HepG2 (cell line): ENCODE measurements around the gene HNRNPF. TPM values are rescaled to one million over a fixed set of nuclear protein-coding genes. Genes with fewer than 3 reads are reported as not detected.

Source experiments
- ADNP ChIP-seq: sonication (generic); formaldehyde crosslinking; IDR thresholded peaks from 2 replicates; pipeline ENCODE4 v1.4.0; 2020; ENCODE audit warnings: missing genetic modification reagents
- ARID2 ChIP-seq: sonication (generic); formaldehyde crosslinking; IDR thresholded peaks from 2 replicates; pipeline ENCODE4 v1.8.1; 2022; ENCODE audit warnings: mild to moderate bottlenecking, missing genetic modification reagents, borderline replicate concordance
- ATF7-NPFF ChIP-seq: sonication (generic); formaldehyde crosslinking; IDR thresholded peaks from 2 replicates; pipeline ENCODE4 v1.8.1; 2023; ENCODE audit warnings: mild to moderate bottlenecking, low read depth, missing genetic modification reagents, moderate library complexity
- EHMT2 ChIP-seq: fragments of 200-600 bp; sonication (generic); IDR thresholded peaks from 2 replicates; pipeline ENCODE4 v1.7.0; 2017; ENCODE audit warnings: antibody characterized with exemption, low read depth, low read length, borderline replicate concordance
- SRSF4 ChIP-seq: fragments of 200-400 bp; formaldehyde crosslinking; IDR thresholded peaks from one replicate; pipeline ENCODE4 v1.6.1; 2018; ENCODE audit warnings: mild to moderate bottlenecking, low read depth, low read length, moderate library complexity; ENCODE audit not compliant: poor library complexity, severe bottlenecking
- YY1 ChIP-seq: IDR thresholded peaks from 2 replicates; pipeline ENCODE4 v1.6.1; 2011; ENCODE audit warnings: low read length, low read depth, moderate library complexity, mild to moderate bottlenecking; ENCODE audit not compliant: insufficient read depth, insufficient replicate concordance
- ZMYM2 ChIP-seq: sonication (generic); formaldehyde crosslinking; IDR thresholded peaks from 2 replicates; pipeline ENCODE4 v1.8.0; 2022; ENCODE audit warnings: mild to moderate bottlenecking, missing genetic modification reagents
- ZNF563 ChIP-seq: sonication (generic); formaldehyde crosslinking; IDR thresholded peaks from 2 replicates; pipeline ENCODE4 v1.8.0; 2022; ENCODE audit warnings: mild to moderate bottlenecking, moderate library complexity, missing genetic modification reagents
- ZNF781 ChIP-seq: sonication (generic); formaldehyde crosslinking; IDR thresholded peaks from 2 replicates; pipeline ENCODE4 v1.5.1; 2020; ENCODE audit warnings: borderline replicate concordance, mild to moderate bottlenecking, missing genetic modification reagents; ENCODE audit errors: not compliant biosample characterization
- polyA plus RNA-seq, 8 experiments: library from polyadenylated mRNA; depleted of rRNA in 3 of 8; stranded (reverse) in 7 of 8; unstranded in 1 of 8; fragments of >200 nt; fragmentation: Illumina TruSeq in 4 of 8; extraction: Trizol in 4 of 8; gene quantifications; 2 replicates each; pipeline versions ENCODE4 v1.2.1 to v1.2.3, GENCODE V29; 2011 to 2016; ENCODE audit warnings: low read depth in 4 of 8, missing spikeins in 1 of 8, mixed read lengths in 1 of 8; ENCODE audit not compliant: insufficient read depth in 1 of 8
- total RNA-seq, 5 experiments: library from RNA; depleted of rRNA; stranded (reverse); fragments of >200 nt; fragmentation: Illumina TruSeq; extraction: Trizol; gene quantifications; 2 replicates each; pipeline ENCODE4 v1.2.3, GENCODE V29; 2016; ENCODE audit warnings: low read depth in 1 of 5
- TF ChIP-seq, protein P1 (sequence below): sonication (generic); formaldehyde crosslinking; IDR thresholded peaks from 2 replicates; pipeline ENCODE4 v1.5.1; 2020; ENCODE audit warnings: mild to moderate bottlenecking, missing genetic modification reagents, moderate library complexity
- TF ChIP-seq, protein P2 (sequence below): sonication (generic); formaldehyde crosslinking; IDR thresholded peaks from 2 replicates; pipeline ENCODE4 v1.4.0; 2020; ENCODE audit warnings: mild to moderate bottlenecking, missing genetic modification reagents
- TF ChIP-seq, protein P3 (sequence below): sonication (generic); formaldehyde crosslinking; IDR thresholded peaks from 2 replicates; pipeline ENCODE4 v1.5.0; 2020; ENCODE audit warnings: missing genetic modification reagents
- TF ChIP-seq, protein P4 (sequence below): sonication (generic); formaldehyde crosslinking; IDR thresholded peaks from 2 replicates; pipeline ENCODE4 v1.4.0; 2020; ENCODE audit warnings: missing genetic modification reagents, mild to moderate bottlenecking, borderline replicate concordance

The HNRNPF gene
- total and polyA plus RNA-seq, 2 of the 13 experiments (the other 11 are each of a cell fraction or from before 2014, with no cell fraction given) = 166 to 308 TPM

DNA sequence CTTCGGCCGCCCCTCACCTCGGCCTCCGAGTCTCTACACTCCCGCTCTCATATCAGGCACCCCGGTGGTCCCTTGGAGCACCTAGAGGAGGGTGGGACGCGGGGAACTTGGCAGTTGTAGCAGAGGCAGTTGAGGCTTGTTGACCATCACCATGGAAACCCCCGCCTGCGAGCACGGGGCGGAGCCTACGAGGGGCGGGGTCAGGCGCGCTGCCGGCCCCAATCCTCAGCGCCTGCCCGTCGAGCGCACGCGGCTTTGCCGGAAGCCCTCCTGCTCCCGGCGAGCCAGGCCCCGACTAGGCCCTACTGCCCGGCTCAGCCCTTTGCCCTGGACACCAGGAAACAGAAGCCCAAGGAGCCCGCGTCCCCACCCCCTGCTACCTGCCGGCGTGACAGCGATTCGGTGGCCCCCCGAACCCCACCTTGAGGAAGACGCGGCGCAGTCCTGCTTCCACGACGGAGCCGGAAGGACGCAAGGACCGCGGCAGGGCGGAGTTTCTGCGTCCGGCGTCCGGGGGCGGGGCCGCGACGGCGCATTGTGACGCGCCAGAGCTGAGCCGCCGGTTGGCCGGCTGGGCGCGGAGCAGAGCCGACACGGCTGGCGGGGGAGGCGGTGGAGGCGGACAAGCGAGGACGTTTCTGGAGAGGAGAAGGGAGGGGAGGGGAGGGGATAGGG is at the start of gene HNRNPF (continued):
- TF ChIP-seq ADNP (no peak), ZNF563 (CRISPR knock-in tag) (peak; percentile 88), SRSF4 (peak; percentile 44), ZNF781 (CRISPR knock-in tag) (peak; percentile 42), EHMT2 (no peak), ZMYM2 (peak; percentile 85), YY1 (peak; percentile 50), ATF7-NPFF (CRISPR knock-in tag) (peak; percentile 84), ARID2 (CRISPR knock-in tag) (no peak)
- TF ChIP-seq, protein P1, sequence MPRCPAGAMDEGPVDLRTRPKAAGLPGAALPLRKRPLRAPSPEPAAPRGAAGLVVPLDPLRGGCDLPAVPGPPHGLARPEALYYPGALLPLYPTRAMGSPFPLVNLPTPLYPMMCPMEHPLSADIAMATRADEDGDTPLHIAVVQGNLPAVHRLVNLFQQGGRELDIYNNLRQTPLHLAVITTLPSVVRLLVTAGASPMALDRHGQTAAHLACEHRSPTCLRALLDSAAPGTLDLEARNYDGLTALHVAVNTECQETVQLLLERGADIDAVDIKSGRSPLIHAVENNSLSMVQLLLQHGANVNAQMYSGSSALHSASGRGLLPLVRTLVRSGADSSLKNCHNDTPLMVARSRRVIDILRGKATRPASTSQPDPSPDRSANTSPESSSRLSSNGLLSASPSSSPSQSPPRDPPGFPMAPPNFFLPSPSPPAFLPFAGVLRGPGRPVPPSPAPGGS (CRISPR knock-in tag) = no peak; the same call in 1 of the 2 replicates
- TF ChIP-seq, protein P2, sequence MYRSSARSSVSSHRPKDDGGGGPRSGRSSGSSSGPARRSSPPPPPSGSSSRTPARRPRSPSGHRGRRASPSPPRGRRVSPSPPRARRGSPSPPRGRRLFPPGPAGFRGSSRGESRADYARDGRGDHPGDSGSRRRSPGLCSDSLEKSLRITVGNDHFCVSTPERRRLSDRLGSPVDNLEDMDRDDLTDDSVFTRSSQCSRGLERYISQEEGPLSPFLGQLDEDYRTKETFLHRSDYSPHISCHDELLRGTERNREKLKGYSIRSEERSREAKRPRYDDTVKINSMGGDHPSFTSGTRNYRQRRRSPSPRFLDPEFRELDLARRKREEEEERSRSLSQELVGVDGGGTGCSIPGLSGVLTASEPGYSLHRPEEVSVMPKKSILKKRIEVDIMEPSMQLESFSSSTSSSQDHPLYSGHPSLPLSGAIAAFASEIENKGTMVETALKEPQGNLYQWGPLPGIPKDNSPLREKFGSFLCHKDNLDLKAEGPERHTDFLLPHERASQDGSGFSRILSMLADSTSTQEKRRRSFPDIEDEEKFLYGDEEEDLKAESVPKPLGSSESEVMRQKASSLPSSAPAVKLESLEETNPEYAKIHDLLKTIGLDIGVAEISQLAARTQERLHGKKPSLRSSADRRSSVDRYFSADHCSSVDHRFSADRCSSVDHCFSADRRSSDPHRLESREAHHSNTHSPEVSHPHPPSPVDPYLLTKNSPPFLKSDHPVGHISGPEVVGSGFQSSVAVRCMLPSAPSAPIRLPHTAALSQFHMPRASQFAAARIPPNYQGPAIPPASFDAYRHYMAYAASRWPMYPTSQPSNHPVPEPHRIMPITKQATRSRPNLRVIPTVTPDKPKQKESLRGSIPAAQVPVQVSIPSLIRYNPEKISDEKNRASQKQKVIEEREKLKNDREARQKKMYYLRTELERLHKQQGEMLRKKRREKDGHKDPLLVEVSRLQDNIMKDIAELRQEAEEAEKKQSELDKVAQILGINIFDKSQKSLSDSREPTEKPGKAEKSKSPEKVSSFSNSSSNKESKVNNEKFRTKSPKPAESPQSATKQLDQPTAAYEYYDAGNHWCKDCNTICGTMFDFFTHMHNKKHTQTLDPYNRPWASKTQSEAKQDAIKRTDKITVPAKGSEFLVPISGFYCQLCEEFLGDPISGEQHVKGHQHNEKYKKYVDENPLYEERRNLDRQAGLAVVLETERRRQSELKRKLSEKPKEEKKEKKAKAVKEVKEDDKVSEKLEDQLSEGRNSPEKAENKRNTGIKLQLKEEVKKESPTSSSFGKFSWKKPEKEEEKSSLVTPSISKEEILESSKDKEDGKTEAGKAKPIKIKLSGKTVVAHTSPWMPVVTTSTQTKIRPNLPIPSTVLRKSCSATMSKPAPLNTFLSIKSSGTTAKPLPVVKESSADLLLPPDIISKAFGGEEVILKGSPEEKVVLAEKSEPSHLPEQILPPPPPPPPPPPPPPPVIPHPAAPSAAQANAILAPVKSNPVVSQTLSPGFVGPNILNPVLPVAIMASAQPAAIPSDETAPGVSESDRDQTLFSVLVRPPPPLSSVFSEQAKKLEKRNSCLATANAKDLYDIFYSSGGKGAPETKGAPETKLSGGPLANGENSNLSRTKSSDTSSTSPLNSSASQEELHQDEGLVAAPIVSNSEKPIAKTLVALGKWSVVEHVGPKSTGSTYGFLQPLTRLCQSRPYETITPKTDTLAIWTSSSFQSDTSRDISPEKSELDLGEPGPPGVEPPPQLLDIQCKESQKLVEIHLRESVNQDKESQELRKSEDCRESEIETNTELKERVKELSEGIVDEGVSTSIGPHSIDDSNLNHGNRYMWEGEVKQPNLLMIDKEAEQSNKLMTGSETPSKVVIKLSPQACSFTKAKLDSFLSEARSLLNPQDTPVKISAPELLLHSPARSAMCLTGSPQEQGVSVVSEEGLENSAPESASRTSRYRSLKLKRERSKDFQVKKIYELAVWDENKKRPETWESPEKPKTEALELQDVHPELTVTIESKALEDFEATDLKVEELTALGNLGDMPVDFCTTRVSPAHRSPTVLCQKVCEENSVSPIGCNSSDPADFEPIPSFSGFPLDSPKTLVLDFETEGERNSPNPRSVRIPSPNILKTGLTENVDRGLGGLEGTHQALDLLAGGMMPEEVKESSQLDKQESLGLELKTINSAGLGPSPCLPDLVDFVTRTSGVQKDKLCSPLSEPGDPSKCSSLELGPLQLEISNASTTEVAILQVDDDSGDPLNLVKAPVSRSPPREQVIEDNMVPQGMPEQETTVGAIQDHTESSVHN (CRISPR knock-in tag) = peak; percentile 45; the same call in 1 of the 2 replicates
- TF ChIP-seq, protein P3, sequence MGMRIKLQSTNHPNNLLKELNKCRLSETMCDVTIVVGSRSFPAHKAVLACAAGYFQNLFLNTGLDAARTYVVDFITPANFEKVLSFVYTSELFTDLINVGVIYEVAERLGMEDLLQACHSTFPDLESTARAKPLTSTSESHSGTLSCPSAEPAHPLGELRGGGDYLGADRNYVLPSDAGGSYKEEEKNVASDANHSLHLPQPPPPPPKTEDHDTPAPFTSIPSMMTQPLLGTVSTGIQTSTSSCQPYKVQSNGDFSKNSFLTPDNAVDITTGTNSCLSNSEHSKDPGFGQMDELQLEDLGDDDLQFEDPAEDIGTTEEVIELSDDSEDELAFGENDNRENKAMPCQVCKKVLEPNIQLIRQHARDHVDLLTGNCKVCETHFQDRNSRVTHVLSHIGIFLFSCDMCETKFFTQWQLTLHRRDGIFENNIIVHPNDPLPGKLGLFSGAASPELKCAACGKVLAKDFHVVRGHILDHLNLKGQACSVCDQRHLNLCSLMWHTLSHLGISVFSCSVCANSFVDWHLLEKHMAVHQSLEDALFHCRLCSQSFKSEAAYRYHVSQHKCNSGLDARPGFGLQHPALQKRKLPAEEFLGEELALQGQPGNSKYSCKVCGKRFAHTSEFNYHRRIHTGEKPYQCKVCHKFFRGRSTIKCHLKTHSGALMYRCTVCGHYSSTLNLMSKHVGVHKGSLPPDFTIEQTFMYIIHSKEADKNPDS = 0 out of 2 replicates have a peak, but pooled peaks have one; percentile 46
- TF ChIP-seq, protein P4, sequence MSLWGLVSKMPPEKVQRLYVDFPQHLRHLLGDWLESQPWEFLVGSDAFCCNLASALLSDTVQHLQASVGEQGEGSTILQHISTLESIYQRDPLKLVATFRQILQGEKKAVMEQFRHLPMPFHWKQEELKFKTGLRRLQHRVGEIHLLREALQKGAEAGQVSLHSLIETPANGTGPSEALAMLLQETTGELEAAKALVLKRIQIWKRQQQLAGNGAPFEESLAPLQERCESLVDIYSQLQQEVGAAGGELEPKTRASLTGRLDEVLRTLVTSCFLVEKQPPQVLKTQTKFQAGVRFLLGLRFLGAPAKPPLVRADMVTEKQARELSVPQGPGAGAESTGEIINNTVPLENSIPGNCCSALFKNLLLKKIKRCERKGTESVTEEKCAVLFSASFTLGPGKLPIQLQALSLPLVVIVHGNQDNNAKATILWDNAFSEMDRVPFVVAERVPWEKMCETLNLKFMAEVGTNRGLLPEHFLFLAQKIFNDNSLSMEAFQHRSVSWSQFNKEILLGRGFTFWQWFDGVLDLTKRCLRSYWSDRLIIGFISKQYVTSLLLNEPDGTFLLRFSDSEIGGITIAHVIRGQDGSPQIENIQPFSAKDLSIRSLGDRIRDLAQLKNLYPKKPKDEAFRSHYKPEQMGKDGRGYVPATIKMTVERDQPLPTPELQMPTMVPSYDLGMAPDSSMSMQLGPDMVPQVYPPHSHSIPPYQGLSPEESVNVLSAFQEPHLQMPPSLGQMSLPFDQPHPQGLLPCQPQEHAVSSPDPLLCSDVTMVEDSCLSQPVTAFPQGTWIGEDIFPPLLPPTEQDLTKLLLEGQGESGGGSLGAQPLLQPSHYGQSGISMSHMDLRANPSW = no peak
